ENCODE measurements around the gene FABP1.

DNA sequence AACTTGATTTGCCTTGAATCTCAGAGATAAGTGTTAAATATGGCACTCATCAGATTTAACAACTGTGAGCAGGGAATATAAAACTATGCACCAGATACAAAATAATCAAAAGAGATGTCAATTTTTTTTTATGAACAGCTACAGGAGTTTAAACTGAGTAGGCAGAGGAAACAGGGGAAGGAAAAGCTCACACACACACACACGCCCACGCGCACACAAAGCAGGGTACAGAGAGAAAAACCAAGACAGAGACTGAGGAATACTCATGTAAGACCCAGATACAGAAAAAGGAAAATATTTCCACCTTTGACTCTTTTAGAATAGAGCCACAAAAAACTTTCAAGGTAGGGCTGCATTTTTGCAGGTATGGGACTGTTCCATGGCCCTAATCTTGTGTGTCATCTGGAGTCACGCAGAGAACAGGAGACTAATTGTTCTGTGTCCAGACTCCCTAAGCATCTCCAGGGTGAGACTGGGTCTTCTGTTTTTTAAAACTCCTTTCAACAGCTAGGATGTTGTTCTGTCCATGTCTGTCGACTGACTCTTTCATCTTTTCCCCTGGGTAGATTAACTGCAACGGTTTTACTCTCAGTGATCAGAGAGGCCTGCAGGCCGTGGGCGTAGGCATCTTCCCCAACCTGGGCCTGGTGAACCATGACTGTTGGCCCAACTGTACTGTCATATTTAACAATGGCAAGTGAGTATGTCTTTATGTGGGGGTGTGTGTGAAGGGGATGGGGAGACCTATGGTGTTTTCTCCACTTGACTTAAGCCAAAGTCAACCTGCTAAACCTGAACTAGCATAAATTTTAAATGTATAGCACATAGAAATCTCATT lies 37.2 kb downstream of the FABP1 start:
- TF ChIP-seq POLR2A (IDR thresholded peaks at IDR 0.05) (no peak), POLR2AphosphoS5 (IDR thresholded peaks at IDR 0.05) (no peak)
- TF ChIP-seq, protein P1, sequence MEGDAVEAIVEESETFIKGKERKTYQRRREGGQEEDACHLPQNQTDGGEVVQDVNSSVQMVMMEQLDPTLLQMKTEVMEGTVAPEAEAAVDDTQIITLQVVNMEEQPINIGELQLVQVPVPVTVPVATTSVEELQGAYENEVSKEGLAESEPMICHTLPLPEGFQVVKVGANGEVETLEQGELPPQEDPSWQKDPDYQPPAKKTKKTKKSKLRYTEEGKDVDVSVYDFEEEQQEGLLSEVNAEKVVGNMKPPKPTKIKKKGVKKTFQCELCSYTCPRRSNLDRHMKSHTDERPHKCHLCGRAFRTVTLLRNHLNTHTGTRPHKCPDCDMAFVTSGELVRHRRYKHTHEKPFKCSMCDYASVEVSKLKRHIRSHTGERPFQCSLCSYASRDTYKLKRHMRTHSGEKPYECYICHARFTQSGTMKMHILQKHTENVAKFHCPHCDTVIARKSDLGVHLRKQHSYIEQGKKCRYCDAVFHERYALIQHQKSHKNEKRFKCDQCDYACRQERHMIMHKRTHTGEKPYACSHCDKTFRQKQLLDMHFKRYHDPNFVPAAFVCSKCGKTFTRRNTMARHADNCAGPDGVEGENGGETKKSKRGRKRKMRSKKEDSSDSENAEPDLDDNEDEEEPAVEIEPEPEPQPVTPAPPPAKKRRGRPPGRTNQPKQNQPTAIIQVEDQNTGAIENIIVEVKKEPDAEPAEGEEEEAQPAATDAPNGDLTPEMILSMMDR (IDR thresholded peaks at IDR 0.05 in 8 of 11, conservative IDR thresholded peaks at IDR 0.05 in 3 of 11) = no peak

Measured in spleen (tissue), 7 donors.